Measurements from ENCODE around the gene BPIFB2. TPM values are rescaled to one million over a fixed set of nuclear protein-coding genes. Genes with fewer than 3 reads are reported as not detected.
A peak's percentile ranks its signal among the peaks of the same experiment; 100 is the strongest.

The BPIFB2 gene
- total and polyA plus RNA-seq, 7 experiments from 2014 or later, result not detected

DNA sequence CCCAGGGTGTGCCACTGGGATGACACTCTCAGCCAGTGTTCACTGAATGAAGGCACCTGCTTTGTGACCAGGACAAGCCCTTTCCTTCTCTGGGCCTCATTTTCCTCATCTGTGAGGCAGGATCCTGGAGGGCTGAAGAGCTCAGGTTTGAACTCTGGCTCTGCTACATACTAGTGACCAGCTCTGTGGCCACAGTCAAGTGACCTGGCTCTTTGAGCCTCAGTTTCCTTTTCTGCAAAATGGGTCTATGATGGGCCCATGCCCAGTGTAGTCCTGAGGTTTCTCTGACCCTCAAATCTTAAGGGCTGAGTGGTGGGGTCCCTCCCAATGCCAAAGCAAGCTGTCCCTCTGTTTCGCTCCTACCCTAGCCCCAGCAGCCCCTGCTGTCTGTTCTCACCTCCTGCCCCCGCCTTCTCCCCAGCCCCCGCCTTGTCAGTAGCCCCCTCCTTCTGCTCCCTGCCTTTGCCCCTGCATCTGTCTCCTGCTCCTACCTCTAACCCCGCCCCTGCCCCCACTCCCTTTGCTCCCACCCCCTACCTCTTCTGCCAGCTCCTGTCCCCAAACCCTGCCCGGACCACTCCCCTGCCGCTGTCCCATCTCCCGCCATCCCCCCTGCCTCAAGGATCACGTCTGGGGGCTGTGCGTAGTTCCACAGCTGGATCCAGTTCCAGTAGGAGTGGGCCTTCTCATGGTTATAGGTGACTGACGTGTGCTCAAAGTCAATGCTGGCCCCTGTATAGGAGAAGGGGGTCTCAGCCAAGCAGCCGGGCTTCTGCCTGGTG, 20.3 kb upstream of the BPIFB2 start:
- Mint-ChIP-seq H3K27ac (no peak overlapping the region), H3K4me3 (no peak overlapping the region)
- CTCF ChIA-PET, result no interaction called here

DNA sequence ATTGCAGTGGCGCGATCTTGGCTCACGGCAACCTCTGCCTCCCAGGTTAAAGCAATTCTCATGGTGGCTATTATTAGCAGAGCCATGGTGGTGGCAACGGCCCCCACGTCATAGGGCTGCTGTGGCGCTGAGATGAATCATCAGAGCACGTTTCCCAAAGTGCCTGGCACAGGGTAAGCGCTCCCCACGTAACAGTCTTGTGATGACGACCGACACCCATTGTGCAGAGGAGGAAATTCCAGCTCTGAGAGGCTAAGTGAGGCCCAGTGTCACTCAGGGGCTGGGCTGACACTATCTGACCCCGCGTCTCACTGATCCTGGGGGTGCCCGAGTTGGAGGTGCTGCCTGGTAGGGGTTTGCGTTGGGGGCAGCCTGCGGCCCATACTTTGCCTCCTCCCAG, 19.5 kb upstream of the BPIFB2 start:
- peaks cover 0 to 2% (median 0%) of the 10 kb centered on the region in 11 donors for H3K9me3 Mint-ChIP-seq
- ChIA-PET POLR2A (interaction anchor here (7.2 kb wide), 1 partner anchor 17 kb away, joined by 61 read pairs; no protein-coding TSS in a partner anchor), CTCF (interaction anchor here (0.7 kb wide), 1 partner anchor 24 kb away, joined by 4 read pairs; no protein-coding TSS in a partner anchor)
- DNase-seq, result no peak
- H3K9me3 ChIP-seq (ENCODE audit: control insufficient read depth in 2 of 3, low read length in 3 of 3), result no peaks in the 10 kb centered on the region
- peaks cover 0 to 4% (median 2%) of the 10 kb centered on the region in 5 donors for H3K36me3 Mint-ChIP-seq
- no peak overlapping the region for H3K4me3 ChIP-seq (ENCODE audit: low read length)
- H3K36me3 ChIP-seq (ENCODE audit: control insufficient read depth in 2 of 3, insufficient read depth in 3 of 3, low read length in 3 of 3), result no peaks in the 10 kb centered on the region
- peak overlapping the region in 3 of 9 donors; percentile 10 to 88 (median 12) for H3K27ac Mint-ChIP-seq
- intact Hi-C loops (cut with micrococcal nuclease), result no loop called here
- H3K4me1 Mint-ChIP-seq, result peaks cover 6 to 59% (median 46%) of the 10 kb centered on the region in 7 donors
- H3K4me3 Mint-ChIP-seq, result no peak overlapping the region
- ATAC-seq, result no peak
- no peak overlapping the region for H3K27ac ChIP-seq (ENCODE audit: low read depth, low read length)
- peaks cover 0 to 22% of the 10 kb centered on the region in 2 donors for H3K4me1 ChIP-seq (ENCODE audit: control insufficient read depth in 2 of 2, insufficient read depth in 2 of 2, low read length in 2 of 2)
- H3K27me3 ChIP-seq (ENCODE audit: control insufficient read depth in 2 of 2, insufficient read depth in 2 of 2, low read length in 2 of 2), result no peaks in the 10 kb centered on the region
- H3K27me3 Mint-ChIP-seq, result peaks cover 0 to 2% (median 0%) of the 10 kb centered on the region in 5 donors

More for the DNA sequence above, 20.3 kb upstream of the BPIFB2 start:
- DNase-seq, result no peak
- Mint-ChIP-seq H3K4me1 (peaks cover 9 to 59% (median 43%) of the 10 kb centered on the region in 7 donors), H3K27me3 (peaks cover 0 to 2% (median 0%) of the 10 kb centered on the region in 5 donors), H3K36me3 (peaks cover 0 to 4% (median 2%) of the 10 kb centered on the region in 5 donors), H3K9me3 (peaks cover 0 to 2% (median 0%) of the 10 kb centered on the region in 11 donors)
- intact Hi-C loops (cut with micrococcal nuclease), result no loop called here
- peaks cover 0 to 21% of the 10 kb centered on the region in 2 donors for H3K4me1 ChIP-seq (ENCODE audit: control insufficient read depth in 2 of 2, insufficient read depth in 2 of 2, low read length in 2 of 2)
- POLR2A ChIA-PET, result interaction anchor here (7.2 kb wide), 1 partner anchor 16 kb away, joined by 61 read pairs; no protein-coding TSS in a partner anchor
- no peaks in the 10 kb centered on the region for H3K27me3 ChIP-seq (ENCODE audit: control insufficient read depth in 2 of 2, insufficient read depth in 2 of 2, low read length in 2 of 2)
- no peak for ATAC-seq
- no peaks in the 10 kb centered on the region for H3K36me3 ChIP-seq (ENCODE audit: control insufficient read depth in 2 of 3, insufficient read depth in 3 of 3, low read length in 3 of 3)
- no peak overlapping the region for H3K27ac ChIP-seq (ENCODE audit: low read depth, low read length)
- no peak overlapping the region for H3K4me3 ChIP-seq (ENCODE audit: low read length)
- no peaks in the 10 kb centered on the region for H3K9me3 ChIP-seq (ENCODE audit: control insufficient read depth in 2 of 3, low read length in 3 of 3)

DNA sequence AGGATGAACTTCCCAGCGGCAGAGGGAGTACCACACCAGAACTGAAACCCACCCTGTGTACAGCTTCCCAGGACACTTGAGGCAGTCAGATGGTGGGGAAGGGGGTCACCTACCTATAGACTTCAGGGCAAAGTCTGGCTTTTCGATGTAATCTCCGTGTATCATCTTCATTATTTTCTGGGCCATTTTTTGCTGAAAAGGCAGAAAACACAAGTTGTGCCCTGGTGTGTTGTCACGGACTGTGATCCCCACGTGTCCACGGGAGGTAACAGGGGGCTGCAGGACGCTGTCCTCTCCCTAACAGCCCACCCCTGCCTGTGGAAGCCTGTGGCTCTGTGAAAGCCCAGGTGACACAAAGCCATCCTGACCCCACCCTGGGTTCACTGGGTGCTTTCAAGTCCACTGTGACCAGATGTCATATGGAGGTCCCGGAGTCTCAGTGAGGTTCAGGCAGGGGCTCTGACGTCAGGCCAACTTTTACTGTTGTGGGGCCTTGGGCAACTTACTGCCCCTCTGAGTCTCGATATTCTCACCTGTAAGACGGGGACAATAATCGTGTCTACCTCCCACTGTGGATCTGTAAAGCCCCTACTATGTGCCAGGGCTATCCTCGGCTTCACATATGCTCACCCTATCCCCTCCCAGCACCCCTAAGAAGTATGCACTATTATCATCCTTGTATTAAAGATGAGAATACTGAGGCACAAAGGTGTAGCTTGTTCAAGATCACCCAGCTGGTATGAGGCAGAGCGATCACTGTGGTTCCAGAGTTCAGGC, 17.8 kb upstream of the BPIFB2 start:
- H3K9me3 Mint-ChIP-seq, result peaks cover 0 to 8% (median 2%) of the 10 kb centered on the region in 11 donors
- no peaks in the 10 kb centered on the region for H3K36me3 ChIP-seq (ENCODE audit: control insufficient read depth in 2 of 3, insufficient read depth in 3 of 3, low read length in 3 of 3)
- H3K9me3 ChIP-seq (ENCODE audit: control insufficient read depth in 2 of 3, low read length in 3 of 3), result no peaks in the 10 kb centered on the region
- H3K4me3 Mint-ChIP-seq, result no peak overlapping the region
- H3K27me3 ChIP-seq (ENCODE audit: control insufficient read depth in 2 of 2, insufficient read depth in 2 of 2, low read length in 2 of 2), result no peaks in the 10 kb centered on the region
- H3K4me3 ChIP-seq (ENCODE audit: low read length), result no peak overlapping the region
- intact Hi-C loops (cut with micrococcal nuclease), result loop anchor here in 1 of 2 donors (10.0 kb wide), 1 partner anchor 45 kb away; no protein-coding TSS in a partner anchor
- no peak overlapping the region for H3K27ac ChIP-seq (ENCODE audit: low read depth, low read length)
- ChIA-PET CTCF (no interaction called here), POLR2A (interaction anchor here (1.1 kb wide), 2 partner anchors 13 to 16 kb away, joined by 3 to 4 read pairs; no protein-coding TSS in a partner anchor)
- peaks cover 6 to 59% (median 49%) of the 10 kb centered on the region in 7 donors for H3K4me1 Mint-ChIP-seq
- no peak for DNase-seq
- peak overlapping the region in 1 of 9 donors; percentile 81 for H3K27ac Mint-ChIP-seq
- H3K4me1 ChIP-seq (ENCODE audit: control insufficient read depth in 2 of 2, insufficient read depth in 2 of 2, low read length in 2 of 2), result peaks cover 0 to 33% of the 10 kb centered on the region in 2 donors
- H3K27me3 Mint-ChIP-seq, result peaks cover 0 to 2% (median 0%) of the 10 kb centered on the region in 5 donors
- no peak for ATAC-seq
- peaks cover 2 to 7% (median 3%) of the 10 kb centered on the region in 5 donors for H3K36me3 Mint-ChIP-seq

DNA sequence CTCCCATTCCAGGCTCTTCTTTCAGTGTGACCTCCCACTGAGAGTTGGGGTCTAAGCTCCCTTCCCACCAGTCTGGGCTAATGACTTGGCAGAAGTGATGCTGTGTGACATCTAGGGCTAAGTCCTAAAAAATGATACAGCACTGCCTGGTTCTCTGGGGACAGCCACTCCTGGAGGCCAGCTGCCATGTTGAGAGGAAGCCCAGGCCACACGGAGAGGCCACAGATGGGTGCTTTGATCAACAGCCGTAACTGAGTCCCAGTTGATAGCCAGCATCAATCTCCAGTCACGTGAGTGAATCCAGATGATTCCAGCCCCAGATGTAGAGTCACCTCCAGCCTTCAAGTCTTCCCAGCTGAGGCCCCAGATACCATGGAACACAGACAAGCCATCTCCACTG, 17.1 kb upstream of the BPIFB2 start:
- DNase-seq (no peak), ATAC-seq (no peak)
- CTCF ChIA-PET, result interaction anchor here (0.6 to 0.9 kb wide), 2 partner anchors 65 to 123 kb away, joined by 3 to 4 read pairs; no protein-coding TSS in a partner anchor
- no peak overlapping the region for H3K27ac ChIP-seq (ENCODE audit: low read depth, low read length)
- no peak overlapping the region for H3K4me3 ChIP-seq (ENCODE audit: low read length)
- peaks cover 0 to 33% of the 10 kb centered on the region in 2 donors for H3K4me1 ChIP-seq (ENCODE audit: control insufficient read depth in 2 of 2, insufficient read depth in 2 of 2, low read length in 2 of 2)
- Mint-ChIP-seq H3K36me3 (peaks cover 3 to 13% (median 8%) of the 10 kb centered on the region in 5 donors), H3K27me3 (peaks cover 0 to 2% (median 0%) of the 10 kb centered on the region in 5 donors), H3K27ac (no peak overlapping the region), H3K9me3 (peaks cover 0 to 14% (median 7%) of the 10 kb centered on the region in 11 donors), H3K4me1 (peaks cover 6 to 59% (median 47%) of the 10 kb centered on the region in 7 donors), H3K4me3 (no peak overlapping the region)
- H3K36me3 ChIP-seq (ENCODE audit: control insufficient read depth in 2 of 3, insufficient read depth in 3 of 3, low read length in 3 of 3), result no peaks in the 10 kb centered on the region
- H3K27me3 ChIP-seq (ENCODE audit: control insufficient read depth in 2 of 2, insufficient read depth in 2 of 2, low read length in 2 of 2), result no peaks in the 10 kb centered on the region
- H3K9me3 ChIP-seq (ENCODE audit: control insufficient read depth in 2 of 3, low read length in 3 of 3), result peaks cover 0 to 2% (median 0%) of the 10 kb centered on the region in 3 experiments
- POLR2A ChIA-PET, result interaction anchor here (1.1 to 2.6 kb wide), 4 partner anchors 14 to 23 kb away, joined by 3 to 14 read pairs (median 8); no protein-coding TSS in a partner anchor
- intact Hi-C loops (cut with micrococcal nuclease), result loop anchor here in 1 of 2 donors (10.0 kb wide), 1 partner anchor 46 kb away; no protein-coding TSS in a partner anchor

DNA sequence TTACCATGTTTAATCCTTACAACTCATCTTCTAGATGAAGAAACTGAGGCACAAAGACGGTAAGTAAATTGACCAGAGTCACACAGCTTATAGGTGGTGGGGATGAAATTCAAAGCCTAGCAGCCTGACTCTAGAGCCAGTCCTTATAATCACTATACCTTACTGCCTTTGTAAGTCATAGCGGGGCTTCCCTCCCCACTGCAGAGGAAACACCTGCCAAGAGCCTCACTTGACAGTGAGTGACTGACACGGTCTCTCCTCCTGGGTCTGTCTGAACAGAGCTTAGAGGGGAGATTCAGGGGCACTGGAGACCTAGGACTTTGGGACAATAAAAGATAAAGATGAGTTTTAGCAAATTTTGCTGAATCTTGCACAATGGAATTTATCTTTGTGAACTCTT, 16.1 kb upstream of the BPIFB2 start:
- CTCF ChIA-PET, result interaction anchor here (0.9 to 1.7 kb wide), 3 partner anchors 25 to 64 kb away, joined by 3 to 5 read pairs (median 3); no protein-coding TSS in a partner anchor
- Mint-ChIP-seq H3K27me3 (peaks cover 0 to 2% (median 0%) of the 10 kb centered on the region in 5 donors), H3K4me1 (peaks cover 6 to 54% (median 44%) of the 10 kb centered on the region in 7 donors), H3K9me3 (peaks cover 0 to 22% (median 7%) of the 10 kb centered on the region in 11 donors), H3K4me3 (peak overlapping the region in 7 of 10 donors; percentile 27 to 68 (median 54)), H3K36me3 (peaks cover 3 to 17% (median 8%) of the 10 kb centered on the region in 5 donors), H3K27ac (peak overlapping the region in 7 of 9 donors; percentile 26 to 86 (median 54))
- ATAC-seq (no peak), DNase-seq (peak in 3 of 9 donors; percentile 16 to 34 (median 18))
- intact Hi-C loops (cut with micrococcal nuclease), result loop anchor here in 1 of 2 donors (10.0 kb wide), 1 partner anchor 47 kb away; no protein-coding TSS in a partner anchor
- peaks cover 0 to 5% (median 0%) of the 10 kb centered on the region in 3 experiments for H3K9me3 ChIP-seq (ENCODE audit: control insufficient read depth in 2 of 3, low read length in 3 of 3)
- H3K27ac ChIP-seq (ENCODE audit: low read depth, low read length), result no peak overlapping the region
- H3K4me1 ChIP-seq (ENCODE audit: control insufficient read depth in 2 of 2, insufficient read depth in 2 of 2, low read length in 2 of 2), result peaks cover 0 to 33% of the 10 kb centered on the region in 2 donors
- no peaks in the 10 kb centered on the region for H3K36me3 ChIP-seq (ENCODE audit: control insufficient read depth in 2 of 3, insufficient read depth in 3 of 3, low read length in 3 of 3)
- no peak overlapping the region for H3K4me3 ChIP-seq (ENCODE audit: low read length)
- POLR2A ChIA-PET, result interaction anchor here (1.1 to 2.6 kb wide), 4 partner anchors 13 to 31 kb away, joined by 3 to 14 read pairs (median 8); partner anchors contain the start of gene SUN5
- no peaks in the 10 kb centered on the region for H3K27me3 ChIP-seq (ENCODE audit: control insufficient read depth in 2 of 2, insufficient read depth in 2 of 2, low read length in 2 of 2)

Measured in naive thymus-derived CD4-positive, alpha-beta T cell (primary cell).